Measurements from ENCODE around the gene TMEM51. TPM values are rescaled to one million over a fixed set of nuclear protein-coding genes. Genes with fewer than 3 reads are reported as not detected.

The TMEM51 gene
- total RNA-seq, 1 donor from 2014 or later = 31.4 TPM

GRCh38 chr1:15145327-15145726 lies 8.2 kb upstream of the TMEM51 start:
- Histone ChIP-seq H3K4me3 (no peak overlapping the region), H3K9me3 (no peaks in the 10 kb centered on the region), H3K27me3 (no peaks in the 10 kb centered on the region), H3K27ac (no peak overlapping the region), H3K36me3 (no peaks in the 10 kb centered on the region), H3K4me1 (no peaks in the 10 kb centered on the region)
- TF ChIP-seq POLR2AphosphoS5 (IDR thresholded peaks at IDR 0.05; ENCODE audit: insufficient read depth in 1 of 2, low read depth in 1 of 2) (no peak), POLR2A (IDR thresholded peaks at IDR 0.05) (no peak), CTCF (IDR thresholded peaks at IDR 0.05) (no peak)
- intact Hi-C loops (cut with DNase I) = no loop called here
- DNase-seq (ENCODE audit: extremely low spot score in 2 of 2) = no peak

- no peak for DNase-seq (ENCODE audit: extremely low spot score in 2 of 2)
- Histone ChIP-seq H3K36me3 (no peaks in the 10 kb centered on the region), H3K27ac (no peak overlapping the region), H3K4me1 (no peaks in the 10 kb centered on the region), H3K27me3 (no peaks in the 10 kb centered on the region), H3K9me3 (no peaks in the 10 kb centered on the region), H3K4me3 (no peak overlapping the region)
- TF ChIP-seq POLR2A (IDR thresholded peaks at IDR 0.05) (no peak), CTCF (IDR thresholded peaks at IDR 0.05) (no peak), POLR2AphosphoS5 (IDR thresholded peaks at IDR 0.05; ENCODE audit: insufficient read depth in 1 of 2, low read depth in 1 of 2) (no peak)
- intact Hi-C loops (cut with DNase I) = no loop called here
Measured at GRCh38 chr1:15146142-15146680, 7.3 kb upstream of the TMEM51 start.

DNA sequence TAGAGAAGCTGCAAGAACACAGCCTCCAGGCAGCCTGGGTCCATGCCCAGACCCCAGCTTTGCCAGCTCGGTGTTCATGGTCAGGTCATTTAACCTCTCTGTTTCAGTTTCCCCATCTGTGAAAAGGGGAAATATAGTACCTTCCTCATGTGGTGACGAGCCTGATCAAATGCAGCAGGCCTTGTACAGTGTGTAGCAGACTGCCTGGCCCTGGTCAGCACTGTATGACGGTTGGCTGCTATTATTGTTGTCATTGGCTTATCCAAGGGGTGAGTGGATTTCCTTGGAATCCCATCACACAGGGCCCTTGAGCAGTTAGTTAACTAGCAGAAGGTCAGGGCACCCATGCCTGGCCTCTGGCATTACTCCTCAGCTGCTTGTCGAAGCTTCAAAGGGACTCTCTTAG lies 6.6 kb upstream of the TMEM51 start:
- no peaks in the 10 kb centered on the region for H3K27me3 ChIP-seq
- H3K9me3 ChIP-seq = no peaks in the 10 kb centered on the region
- TF ChIP-seq POLR2A (IDR thresholded peaks at IDR 0.05) (no peak), CTCF (IDR thresholded peaks at IDR 0.05) (no peak), POLR2AphosphoS5 (IDR thresholded peaks at IDR 0.05; ENCODE audit: insufficient read depth in 1 of 2, low read depth in 1 of 2) (no peak)
- H3K4me3 ChIP-seq = no peak overlapping the region
- intact Hi-C loops (cut with DNase I) = no loop called here
- H3K36me3 ChIP-seq = no peaks in the 10 kb centered on the region
- no peak overlapping the region for H3K27ac ChIP-seq
- no peak for DNase-seq (ENCODE audit: extremely low spot score in 2 of 2)
- H3K4me1 ChIP-seq = peaks cover 7% of the 10 kb centered on the region

DNA sequence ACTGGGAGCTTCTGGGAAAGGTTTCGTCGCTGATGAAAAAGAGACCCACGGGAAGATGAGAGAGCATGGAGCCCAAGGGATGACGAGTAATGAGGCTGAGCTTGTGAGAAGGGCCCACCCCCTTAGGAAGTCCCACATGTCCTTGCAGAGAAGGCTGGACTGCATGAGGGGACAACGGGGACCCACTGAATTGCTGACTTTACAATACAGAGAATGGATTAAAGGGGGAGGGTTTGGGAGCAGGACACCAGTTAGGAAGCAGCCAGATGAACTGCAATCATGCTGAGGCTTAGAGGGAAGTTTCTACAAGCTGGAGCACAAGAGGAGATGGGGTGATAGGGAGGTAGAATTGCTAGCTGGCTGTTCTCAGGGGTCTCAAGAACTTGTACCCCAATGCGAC lies 5.5 kb upstream of the TMEM51 start:
- TF ChIP-seq POLR2AphosphoS5 (IDR thresholded peaks at IDR 0.05; ENCODE audit: insufficient read depth in 1 of 2, low read depth in 1 of 2) = no peak
- TF ChIP-seq POLR2A (IDR thresholded peaks at IDR 0.05) = no peak
- TF ChIP-seq CTCF (IDR thresholded peaks at IDR 0.05) = no peak
- no peak overlapping the region for H3K27ac ChIP-seq
- H3K27me3 ChIP-seq = no peaks in the 10 kb centered on the region
- H3K4me1 ChIP-seq = peaks cover 10% of the 10 kb centered on the region
- DNase-seq (ENCODE audit: extremely low spot score in 2 of 2) = no peak
- H3K4me3 ChIP-seq = no peak overlapping the region
- intact Hi-C loops (cut with DNase I) = no loop called here
- H3K9me3 ChIP-seq = no peaks in the 10 kb centered on the region
- no peaks in the 10 kb centered on the region for H3K36me3 ChIP-seq

- Histone ChIP-seq H3K36me3 (no peaks in the 10 kb centered on the region), H3K4me1 (peaks cover 10% of the 10 kb centered on the region), H3K27ac (no peak overlapping the region), H3K27me3 (no peaks in the 10 kb centered on the region), H3K4me3 (no peak overlapping the region), H3K9me3 (no peaks in the 10 kb centered on the region)
- no peak for TF ChIP-seq CTCF (IDR thresholded peaks at IDR 0.05)
- TF ChIP-seq POLR2AphosphoS5 (IDR thresholded peaks at IDR 0.05; ENCODE audit: insufficient read depth in 1 of 2, low read depth in 1 of 2) = no peak
- no peak for TF ChIP-seq POLR2A (IDR thresholded peaks at IDR 0.05)
- DNase-seq (ENCODE audit: extremely low spot score in 2 of 2) = no peak
- intact Hi-C loops (cut with DNase I) = no loop called here
Measured at GRCh38 chr1:15148475-15148874, 5.1 kb upstream of the TMEM51 start.
